Activated CD4-positive, alpha-beta T cell treated with anti-CD3 and anti-CD28 coated beads, Interleukin-10, Interleukin-2, amounts not matched to agents 100 ng/mL and 50 ng/mL, durations not matched to agents 16 hours and 8 hours (primary cell): ENCODE measurements around the gene ZG16B.

Experiments
- DNase-seq: peaks from one replicate; pipeline ENCODE4 v3.0.0-alpha.2; 2020

ZG16B gene

GRCh38 chr16:2829501-2830354, at the start of gene ZG16B:
Gene ZG16B, plus strand, starts transcription at chr16:2830303. Its CDS starts 139 bp downstream, at chr16:2830442.
- DNase-seq = peak; percentile 12

- DNase-seq = no peak
Observed at GRCh38 chr16:2782583-2783351, 47.3 kb upstream of the ZG16B start.

- DNase-seq = no peak
Observed at GRCh38 chr16:2783581-2784357, 46.3 kb upstream of the ZG16B start.

GRCh38 chr16:2784358-2785100, 45.6 kb upstream of the ZG16B start:
- no peak for DNase-seq

- peak; percentile 22 for DNase-seq
Observed at GRCh38 chr16:2785101-2785991, 44.8 kb upstream of the ZG16B start.

- no peak for DNase-seq
Observed at GRCh38 chr16:2786061-2786825, 43.9 kb upstream of the ZG16B start.

- no peak for DNase-seq
Observed at GRCh38 chr16:2786826-2787151, 43.3 kb upstream of the ZG16B start.

- DNase-seq = no peak
Observed at GRCh38 chr16:2787406-2787805, 42.7 kb upstream of the ZG16B start, which contains the start of gene PRSS33. Gene PRSS33, minus strand, starts transcription at chr16:2787560. Its CDS starts 1,013 bp downstream, at chr16:2786547.

GRCh38 chr16:2787961-2788360, 42.1 kb upstream of the ZG16B start:
- DNase-seq = no peak

GRCh38 chr16:2790631-2791030, 39.5 kb upstream of the ZG16B start:
- DNase-seq = no peak

- no peak for DNase-seq
Observed at GRCh38 chr16:2791174-2791573, 38.9 kb upstream of the ZG16B start.

GRCh38 chr16:2792940-2793339, 37.2 kb upstream of the ZG16B start:
- no peak for DNase-seq

GRCh38 chr16:2795395-2796143, 34.5 kb upstream of the ZG16B start:
- DNase-seq = no peak

GRCh38 chr16:2798723-2799204, 31.3 kb upstream of the ZG16B start:
- no peak for DNase-seq

GRCh38 chr16:2799205-2799858, 30.8 kb upstream of the ZG16B start:
- no peak for DNase-seq

- DNase-seq = no peak
Observed at GRCh38 chr16:2799859-2800226, 30.3 kb upstream of the ZG16B start.

- no peak for DNase-seq
Observed at GRCh38 chr16:2803545-2804195, 26.4 kb upstream of the ZG16B start.

- DNase-seq = no peak
Observed at GRCh38 chr16:2804728-2805127, 25.4 kb upstream of the ZG16B start.

GRCh38 chr16:2806286-2806685, 23.8 kb upstream of the ZG16B start:
- no peak for DNase-seq
